ENCODE results near the gene PGBD4. TPM values are rescaled to one million over a fixed set of nuclear protein-coding genes. Genes with fewer than 3 reads are reported as not detected.
"Not testable (repeated sequence)": the region's sequence is repeated elsewhere in the genome, so short reads cannot be mapped to it uniquely, and the experiment has no call there.

Gene PGBD4
- total RNA-seq, 1 donor from 2014 or later: 2.0 TPM

DNA sequence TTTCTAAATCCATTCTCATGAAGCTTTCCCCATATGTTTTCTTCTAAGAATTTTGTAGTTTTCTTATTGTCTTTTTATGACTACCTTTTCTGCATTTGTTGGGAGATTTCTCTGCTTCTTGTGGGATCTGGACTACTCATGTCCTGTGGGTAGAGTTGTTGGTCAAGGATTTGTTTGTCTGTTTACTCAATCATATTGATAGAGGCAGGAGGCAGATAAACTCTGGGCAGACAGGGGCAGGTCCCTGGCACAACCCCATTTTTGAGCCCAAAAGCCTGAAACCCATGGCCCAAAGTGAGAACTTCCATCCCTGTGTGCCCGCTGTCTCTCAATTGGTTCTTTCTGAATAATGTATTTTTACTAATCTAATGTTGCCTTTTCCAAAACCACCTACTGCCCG is 12.3 kb downstream of the PGBD4 start:
- Histone ChIP-seq H3K9me3 (replicated peaks) (no peaks in the 10 kb centered on the region), H3K4me1 (no peaks in the 10 kb centered on the region), H3K36me3 (no peaks in the 10 kb centered on the region), H3K27me3 (ENCODE audit: low read depth) (peaks cover 33% of the 10 kb centered on the region), H3K4me3 (no peak overlapping the region), H3K27ac (replicated peaks) (no peak overlapping the region)
- TF ChIP-seq, protein P1, sequence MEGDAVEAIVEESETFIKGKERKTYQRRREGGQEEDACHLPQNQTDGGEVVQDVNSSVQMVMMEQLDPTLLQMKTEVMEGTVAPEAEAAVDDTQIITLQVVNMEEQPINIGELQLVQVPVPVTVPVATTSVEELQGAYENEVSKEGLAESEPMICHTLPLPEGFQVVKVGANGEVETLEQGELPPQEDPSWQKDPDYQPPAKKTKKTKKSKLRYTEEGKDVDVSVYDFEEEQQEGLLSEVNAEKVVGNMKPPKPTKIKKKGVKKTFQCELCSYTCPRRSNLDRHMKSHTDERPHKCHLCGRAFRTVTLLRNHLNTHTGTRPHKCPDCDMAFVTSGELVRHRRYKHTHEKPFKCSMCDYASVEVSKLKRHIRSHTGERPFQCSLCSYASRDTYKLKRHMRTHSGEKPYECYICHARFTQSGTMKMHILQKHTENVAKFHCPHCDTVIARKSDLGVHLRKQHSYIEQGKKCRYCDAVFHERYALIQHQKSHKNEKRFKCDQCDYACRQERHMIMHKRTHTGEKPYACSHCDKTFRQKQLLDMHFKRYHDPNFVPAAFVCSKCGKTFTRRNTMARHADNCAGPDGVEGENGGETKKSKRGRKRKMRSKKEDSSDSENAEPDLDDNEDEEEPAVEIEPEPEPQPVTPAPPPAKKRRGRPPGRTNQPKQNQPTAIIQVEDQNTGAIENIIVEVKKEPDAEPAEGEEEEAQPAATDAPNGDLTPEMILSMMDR (IDR thresholded peaks at IDR 0.05; ENCODE audit: borderline replicate concordance): no peak
- no peak for DNase-seq
- intact Hi-C loops (cut with micrococcal nuclease): no loop called here

- Histone ChIP-seq H3K36me3 (no peaks in the 10 kb centered on the region), H3K27me3 (ENCODE audit: low read depth) (peaks cover 33% of the 10 kb centered on the region), H3K4me1 (no peaks in the 10 kb centered on the region), H3K4me3 (no peak overlapping the region), H3K27ac (replicated peaks) (no peak overlapping the region), H3K9me3 (replicated peaks) (no peaks in the 10 kb centered on the region)
- intact Hi-C loops (cut with micrococcal nuclease): no loop called here
- DNase-seq: no peak
- TF ChIP-seq, protein P1 (IDR thresholded peaks at IDR 0.05; ENCODE audit: borderline replicate concordance): no peak
Observed at GRCh38 chr15:34114739-34115138, 12.9 kb downstream of the PGBD4 start.

- no peaks in the 10 kb centered on the region for H3K9me3 ChIP-seq (replicated peaks)
- TF ChIP-seq, protein P1 (IDR thresholded peaks at IDR 0.05; ENCODE audit: borderline replicate concordance): no peak
- intact Hi-C loops (cut with micrococcal nuclease): no loop called here
- H3K36me3 ChIP-seq: no peaks in the 10 kb centered on the region
- no peak for DNase-seq
- H3K27me3 ChIP-seq (ENCODE audit: low read depth): peaks cover 33% of the 10 kb centered on the region
- no peak overlapping the region for H3K4me3 ChIP-seq
- no peak overlapping the region for H3K27ac ChIP-seq (replicated peaks)
- no peaks in the 10 kb centered on the region for H3K4me1 ChIP-seq
Observed at GRCh38 chr15:34116620-34117019, 14.7 kb downstream of the PGBD4 start.

DNA sequence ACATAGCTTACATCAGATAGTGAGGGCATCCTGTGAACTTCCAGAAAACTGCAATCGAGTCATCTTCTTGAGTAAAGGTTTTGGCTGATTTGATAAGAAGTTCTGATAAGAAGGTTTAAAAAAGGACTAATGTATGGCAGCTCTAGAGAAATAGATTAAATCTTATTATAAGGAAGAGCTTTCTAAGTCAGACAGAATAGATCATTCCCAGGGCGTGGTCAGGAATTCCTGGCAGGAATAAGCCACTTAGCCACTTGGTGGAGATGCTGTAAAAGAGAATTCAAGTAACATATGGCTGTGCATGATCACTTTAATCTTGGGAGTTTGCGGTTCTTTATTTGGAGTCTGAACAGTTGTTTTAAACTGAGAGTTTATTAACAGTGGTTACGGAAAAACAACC is 17.4 kb downstream of the PGBD4 start:
- no peak for DNase-seq
- Histone ChIP-seq H3K9me3 (replicated peaks) (no peaks in the 10 kb centered on the region), H3K27me3 (ENCODE audit: low read depth) (peaks cover 27% of the 10 kb centered on the region), H3K4me3 (no peak overlapping the region), H3K27ac (replicated peaks) (no peak overlapping the region), H3K36me3 (no peaks in the 10 kb centered on the region), H3K4me1 (no peaks in the 10 kb centered on the region)
- intact Hi-C loops (cut with micrococcal nuclease): no loop called here
- TF ChIP-seq, protein P1 (IDR thresholded peaks at IDR 0.05; ENCODE audit: borderline replicate concordance): no peak

DNA sequence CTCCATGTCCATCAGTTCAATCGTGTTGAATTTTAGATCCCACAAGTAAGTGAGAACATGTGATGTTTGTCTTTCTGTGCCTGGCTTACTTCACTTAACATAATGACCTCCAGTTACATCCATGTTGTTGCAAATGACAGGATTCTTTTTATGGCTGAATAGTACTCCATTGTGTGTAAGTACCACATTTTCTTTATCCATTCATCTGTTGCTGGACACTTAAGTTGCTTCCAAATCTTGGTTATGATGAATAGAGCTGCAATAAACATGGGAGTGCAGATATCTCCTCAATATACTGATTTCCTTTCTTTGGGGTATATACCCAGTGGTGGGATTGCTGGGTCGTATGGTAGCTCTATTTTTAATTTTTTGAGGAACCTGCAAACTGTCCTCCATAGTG is 18.5 kb downstream of the PGBD4 start:
- H3K4me3 ChIP-seq; H3K27ac ChIP-seq (replicated peaks); DNase-seq; H3K9me3 ChIP-seq (replicated peaks); intact Hi-C loops (cut with micrococcal nuclease); H3K36me3 ChIP-seq; H3K4me1 ChIP-seq: not testable (repeated sequence)
- peaks cover 18% of the 10 kb centered on the region for H3K27me3 ChIP-seq (ENCODE audit: low read depth)

- H3K9me3 ChIP-seq (replicated peaks); H3K27me3 ChIP-seq (ENCODE audit: low read depth); H3K4me3 ChIP-seq; H3K27ac ChIP-seq (replicated peaks); H3K36me3 ChIP-seq; H3K4me1 ChIP-seq; DNase-seq; intact Hi-C loops (cut with micrococcal nuclease): not testable (repeated sequence)
Observed at GRCh38 chr15:34121786-34122185, 19.9 kb downstream of the PGBD4 start.

DNA sequence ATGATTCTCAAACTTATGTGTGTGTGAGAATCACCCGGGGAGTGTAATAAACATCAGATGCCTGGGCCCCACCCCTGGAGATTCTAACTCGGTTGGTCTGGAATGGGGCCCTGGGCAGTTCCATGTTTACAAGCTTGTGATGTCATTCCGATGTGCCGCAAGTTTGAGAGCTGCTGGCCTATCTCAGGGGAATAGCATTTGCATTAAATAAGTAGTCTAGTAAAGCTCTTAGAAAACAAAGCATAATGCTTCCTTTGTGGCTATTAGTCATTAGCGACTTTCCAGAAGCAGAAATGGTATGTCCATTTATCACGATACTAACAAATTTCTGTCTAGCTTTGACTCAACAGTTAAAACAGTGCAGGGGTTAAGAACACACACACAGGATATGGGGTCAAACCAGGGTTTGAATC is 20.9 kb downstream of the PGBD4 start:
- H3K9me3 ChIP-seq (replicated peaks): no peaks in the 10 kb centered on the region
- peaks cover 6% of the 10 kb centered on the region for H3K27me3 ChIP-seq (ENCODE audit: low read depth)
- H3K36me3 ChIP-seq: no peaks in the 10 kb centered on the region
- no peak overlapping the region for H3K4me3 ChIP-seq
- TF ChIP-seq, protein P1 (IDR thresholded peaks at IDR 0.05; ENCODE audit: borderline replicate concordance): no peak
- no peak overlapping the region for H3K27ac ChIP-seq (replicated peaks)
- DNase-seq: no peak
- no peaks in the 10 kb centered on the region for H3K4me1 ChIP-seq
- intact Hi-C loops (cut with micrococcal nuclease): no loop called here

Data from left ventricle myocardium inferior (tissue), 1 donor.